Measurements from ENCODE around the gene PLA2G1B.

Gene PLA2G1B

GRCh38 chr12:120327593-120327992 lies at the start of gene PLA2G1B:
Gene PLA2G1B, minus strand, starts transcription at chr12:120327779. Its CDS starts 26 bp downstream, at chr12:120327753.
- DNase-seq = no peak

- DNase-seq = no peak
Measured at GRCh38 chr12:120376934-120377572, 49.5 kb upstream of the PLA2G1B start.

- no peak for DNase-seq
Measured at GRCh38 chr12:120376416-120376815, 48.8 kb upstream of the PLA2G1B start.

GRCh38 chr12:120376009-120376408 lies 48.4 kb upstream of the PLA2G1B start:
- DNase-seq = no peak

GRCh38 chr12:120373683-120374082 lies 46.1 kb upstream of the PLA2G1B start:
- DNase-seq = no peak

GRCh38 chr12:120370343-120371243 lies 43.0 kb upstream of the PLA2G1B start:
- DNase-seq = no peak

- DNase-seq = no peak
Measured at GRCh38 chr12:120369603-120370342, 42.2 kb upstream of the PLA2G1B start.

- DNase-seq = no peak
Measured at GRCh38 chr12:120368789-120369602, 41.4 kb upstream of the PLA2G1B start, which contains the start of gene MSI1. Gene MSI1, minus strand, starts transcription at chr12:120369164. Its CDS starts 73 bp downstream, at chr12:120369091.

GRCh38 chr12:120367924-120368788 lies 40.6 kb upstream of the PLA2G1B start:
- peak; percentile 8 for DNase-seq

GRCh38 chr12:120367233-120367923 lies 39.8 kb upstream of the PLA2G1B start:
- no peak for DNase-seq

- DNase-seq = no peak
Measured at GRCh38 chr12:120366845-120367232, 39.3 kb upstream of the PLA2G1B start.

- no peak for DNase-seq
Measured at GRCh38 chr12:120366341-120366705, 38.7 kb upstream of the PLA2G1B start.

- no peak for DNase-seq
Measured at GRCh38 chr12:120365675-120366340, 38.2 kb upstream of the PLA2G1B start.

- no peak for DNase-seq
Measured at GRCh38 chr12:120364487-120364886, 36.9 kb upstream of the PLA2G1B start.

GRCh38 chr12:120363274-120363855 lies 35.8 kb upstream of the PLA2G1B start:
- no peak for DNase-seq

- no peak for DNase-seq
Measured at GRCh38 chr12:120362516-120363273, 35.1 kb upstream of the PLA2G1B start.

- DNase-seq = peak; percentile 85
Measured at GRCh38 chr12:120361506-120362208, 34.1 kb upstream of the PLA2G1B start.

GRCh38 chr12:120359128-120359527 lies 31.5 kb upstream of the PLA2G1B start:
- DNase-seq = no peak

Data from fibroblast of skin of right quadriceps (primary cell).